HepG2 (cell line): ENCODE data around the gene ARL3. TPM values are rescaled to one million over a fixed set of nuclear protein-coding genes. Genes with fewer than 3 reads are reported as not detected.

Experiments used
- ATAC-seq: fragments of 200-7000 bp; cut with Tn5 transposase; 3 replicates; pipeline ENCODE4 v1.9.1; 2020; ENCODE audit warnings: mild to moderate bottlenecking, moderate library complexity
- BruUV-seq: library from RNA; stranded (reverse); fragments of 400-500 nt; replicated peaks from 2 replicates; lab custom pipeline; 2021; lab: Mats Ljungman, UMichigan
- CTCF ChIA-PET: fragments of 300-600 bp; formaldehyde crosslinking; extraction: SDS; loops from one replicate; lab custom pipeline; 2021; ENCODE audit warnings: low total read pairs, inconsistent platforms, low intra/inter-chr PET ratio; lab: Yijun Ruan, JAX
- POLR2A ChIA-PET: fragments of 350-600 bp; sonication (Branson Sonifier 250); formaldehyde crosslinking; loops from one replicate; lab custom pipeline; 2020; ENCODE audit warnings: antibody characterized with exemption, inconsistent platforms; lab: Yijun Ruan, JAX
- DNase-seq: peaks from one replicate; pipeline ENCODE4 v3.0.0-alpha.2; 2015; ENCODE audit warnings: low spot score
- FAIRE-seq: peaks from 3 replicates; lab custom pipeline; 2011; peaks lifted over from hg19 to GRCh38; lab: Jason Lieb, UNC
- H2AFZ ChIP-seq: one replicate; pipeline ENCODE4 v1.6.1; 2011; ENCODE audit warnings: low read length, inconsistent platforms
- H3K27ac ChIP-seq: fragments of 300-600 bp; 3 replicates; pipeline ENCODE4 v1.8.0; 2011; ENCODE audit warnings: mixed run types, mild to moderate bottlenecking, mixed read lengths, low read length, inconsistent platforms; ENCODE audit not compliant: insufficient read depth; ENCODE audit errors: extremely low read length
- H3K27me3 ChIP-seq, 2 experiments: fragments of 200-600 bp in 1 of 2; 2 replicates in 1 of 2; 3 replicates in 1 of 2; pipeline versions ENCODE4 v1.6.0 to v1.8.0; 2011; ENCODE audit warnings: low read length in 2 of 2, mild to moderate bottlenecking in 2 of 2, moderate library complexity in 2 of 2, inconsistent platforms in 1 of 2; ENCODE audit not compliant: insufficient read depth in 2 of 2, control insufficient read depth in 1 of 2
- H3K36me3 ChIP-seq, 2 experiments: fragments of 200-600 bp in 1 of 2; replicated peaks in 1 of 2; 2 replicates in 1 of 2; 3 replicates in 1 of 2; pipeline versions ENCODE4 v1.5.1 to v1.8.0; 2011; ENCODE audit warnings: low read length in 2 of 2, inconsistent platforms in 1 of 2; ENCODE audit not compliant: insufficient read depth in 2 of 2, control insufficient read depth in 1 of 2
- H3K4me1 ChIP-seq: 2 replicates; pipeline ENCODE4 v1.5.1; 2012; ENCODE audit warnings: low read length, inconsistent platforms; ENCODE audit not compliant: insufficient read depth
- H3K4me2 ChIP-seq: 2 replicates; pipeline ENCODE4 v1.6.0; 2011; ENCODE audit warnings: low read depth, low read length, inconsistent platforms
- H3K4me3 ChIP-seq, 3 experiments: fragments of 200-600 bp in 1 of 3; sonication (generic), shearing (Covaris generic) in 1 of 3; replicated peaks in 1 of 3; 2 replicates each; pipeline ENCODE4 v1.5.1; 2011 to 2016; ENCODE audit warnings: low read length in 3 of 3, inconsistent platforms in 2 of 3, low read depth in 2 of 3, mild to moderate bottlenecking in 2 of 3, control low read depth in 1 of 3, mixed read lengths in 1 of 3; ENCODE audit not compliant: insufficient read depth in 1 of 3
- H3K79me2 ChIP-seq: one replicate; pipeline ENCODE4 v1.6.1; 2011; ENCODE audit warnings: low read length, inconsistent platforms; ENCODE audit not compliant: insufficient read depth
- H3K9ac ChIP-seq: 2 replicates; pipeline ENCODE4 v1.6.0; 2011; ENCODE audit warnings: mild to moderate bottlenecking, low read depth, low read length, inconsistent platforms; ENCODE audit not compliant: insufficient read depth
- H3K9me3 ChIP-seq: 2 replicates; pipeline ENCODE4 v1.5.1; 2012; ENCODE audit warnings: mild to moderate bottlenecking, low read length
- H4K20me1 ChIP-seq: 2 replicates; pipeline ENCODE4 v1.6.0; 2011; ENCODE audit warnings: inconsistent platforms, mild to moderate bottlenecking, low read length, moderate library complexity; ENCODE audit not compliant: insufficient read depth
- ATF7 ChIP-seq, 2 experiments: fragments of 450-650 bp in 1 of 2; sonication (generic) in 1 of 2; formaldehyde crosslinking in 1 of 2; IDR thresholded peaks; 2 replicates each; pipeline versions ENCODE4 v1.4.0 to v1.6.1; 2016 to 2020; ENCODE audit warnings: antibody characterized with exemption in 1 of 2, mild to moderate bottlenecking in 1 of 2, missing genetic modification reagents in 1 of 2
- EP300 ChIP-seq, 3 experiments: sonication (generic) in 1 of 3; formaldehyde crosslinking in 1 of 3; IDR thresholded peaks; 2 replicates each; pipeline versions ENCODE4 v1.5.1 to v1.6.1; 2011 to 2020; ENCODE audit warnings: low read depth in 2 of 3, low read length in 2 of 3, borderline replicate concordance in 1 of 3, improper control_type of control experiment in 1 of 3, mild to moderate bottlenecking in 1 of 3, missing genetic modification reagents in 1 of 3, moderate library complexity in 1 of 3
- HIVEP1 ChIP-seq: sonication (generic); formaldehyde crosslinking; IDR thresholded peaks from 2 replicates; pipeline ENCODE4 v1.4.0; 2020; ENCODE audit warnings: mild to moderate bottlenecking, missing genetic modification reagents
- MZF1 ChIP-seq: sonication (generic); formaldehyde crosslinking; IDR thresholded peaks from 2 replicates; pipeline ENCODE4 v1.8.1; 2023; ENCODE audit warnings: mild to moderate bottlenecking, missing genetic modification reagents, borderline replicate concordance
- REPIN1 ChIP-seq: sonication (generic); formaldehyde crosslinking; IDR thresholded peaks from 2 replicates; pipeline ENCODE4 v1.8.0; 2022; ENCODE audit warnings: missing genetic modification reagents, low read depth, mild to moderate bottlenecking, borderline replicate concordance
- RFX1 ChIP-seq: fragments of 450-650 bp; IDR thresholded peaks from 2 replicates; pipeline ENCODE4 v1.6.1; 2017
- RXRA ChIP-seq: sonication (generic); formaldehyde crosslinking; IDR thresholded peaks from 2 replicates; pipeline ENCODE4 v1.5.1; 2020; ENCODE audit warnings: missing genetic modification reagents
- SKIL ChIP-seq: sonication (generic); formaldehyde crosslinking; IDR thresholded peaks from 2 replicates; pipeline ENCODE4 v1.8.0; 2022; ENCODE audit warnings: missing genetic modification reagents, mild to moderate bottlenecking, moderate library complexity, borderline replicate concordance
- TCF12 ChIP-seq, 2 experiments: fragments of 450-650 bp in 1 of 2; sonication (generic) in 1 of 2; formaldehyde crosslinking in 1 of 2; IDR thresholded peaks; 2 replicates each; pipeline versions ENCODE4 v1.6.1 to v1.8.0; 2017 to 2022; ENCODE audit warnings: antibody characterized with exemption in 1 of 2, mild to moderate bottlenecking in 1 of 2, missing genetic modification reagents in 1 of 2, moderate library complexity in 1 of 2
- ZMYM2 ChIP-seq: sonication (generic); formaldehyde crosslinking; IDR thresholded peaks from 2 replicates; pipeline ENCODE4 v1.8.0; 2022; ENCODE audit warnings: mild to moderate bottlenecking, missing genetic modification reagents
- ZNF234 ChIP-seq: sonication (generic); formaldehyde crosslinking; conservative IDR thresholded peaks from 2 replicates; pipeline ENCODE4 v1.5.1; 2020; ENCODE audit warnings: mild to moderate bottlenecking, missing genetic modification reagents
- ZNF260 ChIP-seq: sonication (generic); formaldehyde crosslinking; IDR thresholded peaks from 2 replicates; pipeline ENCODE4 v1.4.0; 2020; ENCODE audit warnings: missing genetic modification reagents, low read depth, mild to moderate bottlenecking, borderline replicate concordance
- ZNF513 ChIP-seq: sonication (generic); formaldehyde crosslinking; conservative IDR thresholded peaks from 2 replicates; pipeline ENCODE4 v1.5.0; 2020; ENCODE audit warnings: missing genetic modification reagents
- ZNF629 ChIP-seq: sonication (generic); formaldehyde crosslinking; conservative IDR thresholded peaks from 2 replicates; pipeline ENCODE4 v1.5.0; 2020; ENCODE audit warnings: missing genetic modification reagents
- ZNF841 ChIP-seq: sonication (generic); formaldehyde crosslinking; IDR thresholded peaks from 2 replicates; pipeline ENCODE4 v1.8.1; 2023; ENCODE audit warnings: missing genetic modification reagents, borderline replicate concordance
- WGBS: methylation state at CpG from one replicate; pipeline ENCODE4 v1.1.6; 2017; ENCODE audit warnings: low lambda C conversion rate; 5-methylcytosine and 5-hydroxymethylcytosine counted together
- in situ Hi-C: cut with HindIII; loops from 2 replicates; pipeline ENCODE4 v1.10.0; 2017; ENCODE audit warnings: low pct_unique_long_range_greater_than_20kb; ENCODE audit not compliant: extremely low pct_ligation_motif_present
- intact Hi-C: fragments of 100-400 bp; cut with micrococcal nuclease; formaldehyde crosslinking; loops from one replicate; pipeline ENCODE4 v1.10.0; 2022; ENCODE audit not compliant: unreplicated experiment
- polyA plus RNA-seq, 8 experiments: library from polyadenylated mRNA; depleted of rRNA in 3 of 8; stranded (reverse) in 7 of 8; unstranded in 1 of 8; fragments of >200 nt; fragmentation: Illumina TruSeq in 4 of 8; extraction: Trizol in 4 of 8; gene quantifications; 2 replicates each; pipeline versions ENCODE4 v1.2.1 to v1.2.3, GENCODE V29; 2011 to 2016; ENCODE audit warnings: low read depth in 4 of 8, missing spikeins in 1 of 8, mixed read lengths in 1 of 8; ENCODE audit not compliant: insufficient read depth in 1 of 8
- total RNA-seq, 5 experiments: library from RNA; depleted of rRNA; stranded (reverse); fragments of >200 nt; fragmentation: Illumina TruSeq; extraction: Trizol; gene quantifications; 2 replicates each; pipeline ENCODE4 v1.2.3, GENCODE V29; 2016; ENCODE audit warnings: low read depth in 1 of 5

ARL3 gene
- total and polyA plus RNA-seq, 2 of the 13 experiments (the other 11 are each of a cell fraction or from before 2014, with no cell fraction given) = 5.2 to 6.6 TPM

- TF ChIP-seq ZNF629 (no peak), ZNF513 (CRISPR knock-in tag) (no peak), ZNF260 (CRISPR knock-in tag) (no peak), ZNF841 (CRISPR knock-in tag) (no peak), ATF7 (IDR thresholded peaks at IDR 0.05) (no peak), ATF7 (CRISPR knock-in tag; IDR thresholded peaks at IDR 0.05) (no peak), ZMYM2 (no peak)
- no peak for FAIRE-seq
- Histone ChIP-seq H3K4me1 (peaks cover 21% of the 10 kb centered on the region), H3K27ac (no peak overlapping the region), H3K4me2 (no peak overlapping the region), H3K4me3 (no peak overlapping the region), H3K27me3 (no peaks in the 10 kb centered on the region), H3K36me3 (peaks cover 2 to 4% of the 10 kb centered on the region in 2 experiments; a peak in 2 of 5 replicates), H4K20me1 (no peaks in the 10 kb centered on the region), H3K9ac (no peak overlapping the region), H3K79me2 (no peaks in the 10 kb centered on the region), H2AFZ (no peak overlapping the region), H3K9me3 (no peaks in the 10 kb centered on the region)
- intact Hi-C loops (no loop called here), in situ Hi-C loops (no loop called here)
- ChIA-PET CTCF (no interaction called here), POLR2A (interaction anchor here (1.5 kb wide), 1 partner anchor 9 kb away, joined by 5 read pairs; the partner anchor contains the start of genes ARL3 and SFXN2)
- peak; percentile 25 for DNase-seq
- BruUV-seq = no TSS peak
- no peak for ATAC-seq
- WGBS = 86% methylated on average over 6 of the region's 6 CpGs
Observed at GRCh38 chr10:102704915-102705314, 9.3 kb downstream of the ARL3 start.

GRCh38 chr10:102702742-102703141 lies 11.5 kb downstream of the ARL3 start:
- DNase-seq (no peak), FAIRE-seq (no peak), ATAC-seq (no peak)
- ChIA-PET CTCF (no interaction called here), POLR2A (interaction anchor here (0.6 kb wide), 1 partner anchor 27 kb away, joined by 3 read pairs; no protein-coding TSS in a partner anchor)
- intact Hi-C loops (no loop called here), in situ Hi-C loops (no loop called here)
- Histone ChIP-seq H3K27ac (no peak overlapping the region), H3K9me3 (no peaks in the 10 kb centered on the region), H3K4me1 (peaks cover 10% of the 10 kb centered on the region), H3K36me3 (peaks cover 2 to 16% of the 10 kb centered on the region in 2 experiments; a peak in 3 of 5 replicates), H3K27me3 (no peaks in the 10 kb centered on the region), H4K20me1 (no peaks in the 10 kb centered on the region), H3K4me2 (no peak overlapping the region), H3K9ac (no peak overlapping the region), H3K79me2 (no peaks in the 10 kb centered on the region), H2AFZ (no peak overlapping the region), H3K4me3 (no peak overlapping the region)
- 95% methylated on average over 2 of the region's 2 CpGs for WGBS
- TF ChIP-seq MZF1 (CRISPR knock-in tag) (no peak), HIVEP1 (CRISPR knock-in tag) (no peak), REPIN1 (CRISPR knock-in tag) (no peak), EP300 (IDR thresholded peaks at IDR 0.05; ENCODE audit: low read depth in 2 of 2, low read length in 2 of 2) (no peak), EP300 (CRISPR knock-in tag; IDR thresholded peaks at IDR 0.05; ENCODE audit: borderline replicate concordance) (no peak), RFX1 (no peak), ZNF234 (CRISPR knock-in tag) (no peak), SKIL (CRISPR knock-in tag) (no peak), RXRA (CRISPR knock-in tag) (no peak), TCF12 (IDR thresholded peaks at IDR 0.05) (no peak), TCF12 (CRISPR knock-in tag; IDR thresholded peaks at IDR 0.05) (no peak)
- no TSS peak for BruUV-seq
